ENCODE data around the gene MOB1B. TPM values are rescaled to one million over a fixed set of nuclear protein-coding genes. Genes with fewer than 3 reads are reported as not detected.

Gene MOB1B
- total and polyA plus RNA-seq, 10 of the 15 experiments (the other 5 are each of a cell fraction or from before 2014, with no cell fraction given): 1.9 to 11.4 (median 6.1) TPM

DNA sequence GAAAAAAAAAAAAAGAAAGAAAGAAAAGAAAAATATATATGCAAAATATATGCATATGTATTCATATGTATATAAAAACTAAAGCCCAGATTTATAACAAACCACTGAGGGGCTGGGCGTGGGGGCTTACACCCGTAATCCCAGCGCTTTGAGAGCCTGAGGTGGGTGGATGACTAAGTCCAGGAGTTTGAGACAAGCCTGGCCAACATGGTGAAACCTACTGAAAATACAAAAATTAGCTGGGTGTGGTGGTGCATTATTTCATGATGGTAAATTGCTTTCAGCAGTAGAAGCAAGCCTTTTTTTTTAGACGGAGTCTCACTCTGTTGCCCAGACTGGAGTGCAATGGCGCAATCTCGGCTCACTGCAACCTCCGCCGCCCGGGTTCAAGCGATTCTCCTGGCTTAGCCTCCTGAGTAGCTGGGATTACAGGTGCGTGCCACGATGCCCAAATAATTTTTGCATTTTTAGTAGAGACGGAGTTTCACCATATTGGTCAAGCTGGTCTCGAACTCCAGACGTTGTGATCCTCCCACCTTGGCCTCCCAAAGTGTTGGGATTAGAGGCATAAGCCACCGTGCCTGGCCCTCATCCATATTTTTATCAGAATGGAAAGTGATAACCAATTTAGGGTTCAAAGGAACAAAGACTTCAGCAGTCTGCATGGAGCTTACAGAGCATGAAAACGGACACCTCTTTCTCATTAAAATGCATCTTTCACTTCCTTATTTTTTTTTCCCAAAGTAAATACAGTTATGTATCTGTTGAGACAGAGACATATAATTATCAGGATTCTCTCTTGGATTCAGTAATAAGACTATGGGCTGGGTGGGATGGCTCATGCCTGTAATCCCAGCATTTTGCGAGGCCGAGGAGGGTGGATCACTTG lies 27.7 kb upstream of the MOB1B start (continued):
- peak in 1 of 2 experiments; percentile 17; a peak in 2 of 4 replicates for TF ChIP-seq EP300 (IDR thresholded peaks at IDR 0.05; ENCODE audit: borderline replicate concordance in 1 of 2, control insufficient read depth in 1 of 2, low read depth in 2 of 2, low read length in 2 of 2)

DNA sequence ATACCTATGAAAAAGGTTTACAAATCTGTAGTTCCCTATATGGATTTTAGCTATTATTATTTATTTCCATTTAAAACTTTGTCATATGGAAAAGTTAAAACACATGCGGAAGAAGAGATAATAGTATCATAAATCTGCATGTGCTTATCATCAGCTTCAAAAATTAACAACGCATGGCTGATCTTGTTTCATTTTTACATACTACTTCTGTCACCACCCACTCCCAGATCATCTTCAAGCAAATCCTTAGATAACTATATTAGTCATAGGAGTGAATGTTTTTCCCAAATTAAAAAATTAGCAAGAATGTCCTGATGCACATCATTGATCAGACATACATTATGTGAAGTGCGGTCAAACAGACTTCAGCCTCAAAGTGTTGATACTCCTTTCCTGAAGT lies 24.6 kb upstream of the MOB1B start:
- SMC1A ChIA-PET (ENCODE audit: uncharacterized antibody, unreplicated experiment): interaction anchor here (0.8 to 1.0 kb wide), 2 partner anchors 26 to 58 kb away, joined by 3 read pairs; no protein-coding TSS in a partner anchor
- in situ Hi-C loops (cut with MboI) (no loop called here), intact Hi-C loops (cut with micrococcal nuclease; ENCODE audit: unreplicated experiment) (no loop called here)
- TF ChIP-seq JUNB (IDR thresholded peaks at IDR 0.05) (0 out of 2 replicates have a peak, but pooled peaks have one; percentile 30), DPF2 (IDR thresholded peaks at IDR 0.05) (0 out of 2 replicates have a peak, but pooled peaks have one; percentile 18)
- TF ChIP-seq, protein P1, sequence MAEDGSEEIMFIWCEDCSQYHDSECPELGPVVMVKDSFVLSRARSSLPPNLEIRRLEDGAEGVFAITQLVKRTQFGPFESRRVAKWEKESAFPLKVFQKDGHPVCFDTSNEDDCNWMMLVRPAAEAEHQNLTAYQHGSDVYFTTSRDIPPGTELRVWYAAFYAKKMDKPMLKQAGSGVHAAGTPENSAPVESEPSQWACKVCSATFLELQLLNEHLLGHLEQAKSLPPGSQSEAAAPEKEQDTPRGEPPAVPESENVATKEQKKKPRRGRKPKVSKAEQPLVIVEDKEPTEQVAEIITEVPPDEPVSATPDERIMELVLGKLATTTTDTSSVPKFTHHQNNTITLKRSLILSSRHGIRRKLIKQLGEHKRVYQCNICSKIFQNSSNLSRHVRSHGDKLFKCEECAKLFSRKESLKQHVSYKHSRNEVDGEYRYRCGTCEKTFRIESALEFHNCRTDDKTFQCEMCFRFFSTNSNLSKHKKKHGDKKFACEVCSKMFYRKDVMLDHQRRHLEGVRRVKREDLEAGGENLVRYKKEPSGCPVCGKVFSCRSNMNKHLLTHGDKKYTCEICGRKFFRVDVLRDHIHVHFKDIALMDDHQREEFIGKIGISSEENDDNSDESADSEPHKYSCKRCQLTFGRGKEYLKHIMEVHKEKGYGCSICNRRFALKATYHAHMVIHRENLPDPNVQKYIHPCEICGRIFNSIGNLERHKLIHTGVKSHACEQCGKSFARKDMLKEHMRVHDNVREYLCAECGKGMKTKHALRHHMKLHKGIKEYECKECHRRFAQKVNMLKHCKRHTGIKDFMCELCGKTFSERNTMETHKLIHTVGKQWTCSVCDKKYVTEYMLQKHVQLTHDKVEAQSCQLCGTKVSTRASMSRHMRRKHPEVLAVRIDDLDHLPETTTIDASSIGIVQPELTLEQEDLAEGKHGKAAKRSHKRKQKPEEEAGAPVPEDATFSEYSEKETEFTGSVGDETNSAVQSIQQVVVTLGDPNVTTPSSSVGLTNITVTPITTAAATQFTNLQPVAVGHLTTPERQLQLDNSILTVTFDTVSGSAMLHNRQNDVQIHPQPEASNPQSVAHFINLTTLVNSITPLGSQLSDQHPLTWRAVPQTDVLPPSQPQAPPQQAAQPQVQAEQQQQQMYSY (CRISPR knock-in tag; IDR thresholded peaks at IDR 0.05): no peak
- FAIRE-seq (peak; percentile 44), DNase-seq (ENCODE audit: low read depth, low spot score) (no peak), ATAC-seq (no peak)
- Histone ChIP-seq H3K27me3 (replicated peaks in 1 of 2; ENCODE audit: control insufficient read depth in 2 of 2, insufficient read depth in 2 of 2, low read length in 1 of 2) (no peaks in the 10 kb centered on the region), H3K9ac (ENCODE audit: control insufficient read depth, insufficient read depth, low read length) (no peak overlapping the region), H3K4me2 (ENCODE audit: control insufficient read depth, insufficient read depth) (no peak overlapping the region), H3K79me2 (ENCODE audit: control insufficient read depth, insufficient read depth, low read length) (no peaks in the 10 kb centered on the region), H4K20me1 (ENCODE audit: control insufficient read depth, insufficient read depth) (no peaks in the 10 kb centered on the region), H3K27ac (ENCODE audit: control insufficient read depth, insufficient read depth) (no peak overlapping the region), H3K36me3 (ENCODE audit: control insufficient read depth in 2 of 2, insufficient read depth in 2 of 2, low read length in 1 of 2) (no peaks in the 10 kb centered on the region), H3K4me3 (no peak overlapping the region), H2AFZ (ENCODE audit: control insufficient read depth, low read depth, low read length) (no peak overlapping the region), H3K4me1 (ENCODE audit: control insufficient read depth, insufficient read depth, low read length) (peaks cover 9% of the 10 kb centered on the region), H3K9me3 (replicated peaks; ENCODE audit: control insufficient read depth, insufficient read depth, low read length) (no peaks in the 10 kb centered on the region)
- POLR2A ChIA-PET: interaction anchor here (1.1 kb wide), 1 partner anchor 25 kb away, joined by 3 read pairs; the partner anchor contains the start of gene MOB1B
- CTCF ChIA-PET: interaction anchor here (1.4 kb wide), 1 partner anchor 173 kb away, joined by 3 read pairs; no protein-coding TSS in a partner anchor
- RAD21 ChIA-PET (ENCODE audit: unreplicated experiment): interaction anchor here (1.0 kb wide), 2 partner anchors 24 to 142 kb away, joined by 3 to 4 read pairs; partner anchors contain the start of gene MOB1B
- no TSS peak for BruUV-seq (replicated peaks)
- WGBS (ENCODE audit: insufficient coverage, insufficient replicate concordance, low lambda C conversion rate, missing lambda C conversion rate): 51% methylated on average over 3 of the region's 3 CpGs
